B cell (primary cell): ENCODE results near the gene JARID2. TPM values are rescaled to one million over a fixed set of nuclear protein-coding genes. Genes with fewer than 3 reads are reported as not detected.

ENCODE experiments used
- ATAC-seq: fragments of 200-7000 bp; cut with Tn5 transposase; one replicate; pipeline ENCODE4 v1.10.0; 2021; ENCODE audit warnings: low read depth, mild to moderate bottlenecking, moderate number of reproducible peaks, moderate library complexity
- CTCF ChIA-PET: fragments of 350-600 bp; sonication (Branson Sonifier 250); formaldehyde crosslinking; loops from one replicate; lab custom pipeline; 2021; ENCODE audit warnings: antibody characterized with exemption, inconsistent platforms; lab: Charles Lee
- POLR2A ChIA-PET: fragments of 350-600 bp; sonication (Branson Sonifier 250); formaldehyde crosslinking; loops from one replicate; lab custom pipeline; 2021; ENCODE audit warnings: antibody characterized with exemption; lab: Charles Lee
- DNase-seq: peaks from one replicate; pipeline ENCODE4 v3.0.0; 2013
- H2AFZ ChIP-seq: 2 replicates; pipeline ENCODE4 v1.6.1; 2012; ENCODE audit warnings: mild to moderate bottlenecking, low read depth, low read length; ENCODE audit not compliant: insufficient read depth, poor library complexity, severe bottlenecking
- H3K27ac ChIP-seq, 2 donors: 1 replicate in 1 of 2; 2 replicates in 1 of 2; pipeline ENCODE4 v1.5.1; 2012 to 2013; ENCODE audit warnings: low read length in 2 of 2, mild to moderate bottlenecking in 2 of 2, moderate library complexity in 1 of 2
- H3K27me3 ChIP-seq, 4 experiments: fragments of 200-600 bp in 1 of 4; sonication (generic) in 1 of 4; replicated peaks in 1 of 4; 1 replicate in 2 of 4; 2 replicates in 2 of 4; pipeline versions ENCODE4 v1.6.1 to v1.7.0; 2013 to 2016; ENCODE audit warnings: low read length in 3 of 4, mild to moderate bottlenecking in 2 of 4, mixed read lengths in 1 of 4, moderate library complexity in 1 of 4; ENCODE audit not compliant: insufficient read depth in 4 of 4, control insufficient read depth in 3 of 4; ENCODE audit errors: control extremely low read depth in 1 of 4
- H3K36me3 ChIP-seq, 2 experiments: replicated peaks in 1 of 2; 1 replicate in 1 of 2; 2 replicates in 1 of 2; pipeline versions ENCODE4 v1.6.1 to v1.7.1; 2013; ENCODE audit warnings: low read length in 1 of 2; ENCODE audit not compliant: insufficient read depth in 2 of 2, control insufficient read depth in 1 of 2; ENCODE audit errors: control extremely low read depth in 1 of 2, extremely low read depth in 1 of 2
- H3K4me1 ChIP-seq, 2 donors: fragments of 200-600 bp in 1 of 2; sonication (generic) in 1 of 2; 1 replicate in 1 of 2; 2 replicates in 1 of 2; pipeline versions ENCODE4 v1.5.1 to v1.6.1; 2013 to 2017; ENCODE audit warnings: low read length in 2 of 2; ENCODE audit not compliant: control insufficient read depth in 2 of 2, insufficient read depth in 2 of 2
- H3K4me2 ChIP-seq: replicated peaks from 2 replicates; pipeline ENCODE3; 2012; ENCODE audit warnings: mild to moderate bottlenecking, low read depth, low read length; ENCODE audit not compliant: poor library complexity, severe bottlenecking
- H3K4me3 ChIP-seq, 5 experiments: fragments of 200-600 bp in 1 of 5; sonication (generic) in 1 of 5; 1 replicate in 3 of 5; 2 replicates in 2 of 5; pipeline versions ENCODE4 v1.5.1 to v1.7.0; 2011 to 2016; ENCODE audit warnings: low read length in 4 of 5, mild to moderate bottlenecking in 4 of 5, low read depth in 2 of 5, control low read depth in 1 of 5, moderate library complexity in 1 of 5; ENCODE audit not compliant: insufficient read depth in 1 of 5; ENCODE audit errors: control extremely low read depth in 1 of 5, extremely low read depth in 1 of 5
- H3K79me2 ChIP-seq: fragments of 200-600 bp; sonication (generic); one replicate; pipeline ENCODE4 v1.6.0; 2016; ENCODE audit warnings: low read length; ENCODE audit not compliant: control insufficient read depth, insufficient read depth
- H3K9ac ChIP-seq: fragments of 200-600 bp; sonication (generic); 2 replicates; pipeline ENCODE4 v1.6.1; 2017; ENCODE audit warnings: mild to moderate bottlenecking, low read length, moderate library complexity
- H3K9me3 ChIP-seq, 3 donors: one replicate each; pipeline versions ENCODE4 v1.6.1 to v1.7.1; 2013; ENCODE audit warnings: low read length in 2 of 3; ENCODE audit not compliant: control insufficient read depth in 2 of 3, insufficient read depth in 1 of 3; ENCODE audit errors: control extremely low read depth in 1 of 3
- H4K20me1 ChIP-seq: 2 replicates; pipeline ENCODE4 v1.6.0; 2012; ENCODE audit warnings: mild to moderate bottlenecking, low read length; ENCODE audit not compliant: insufficient read depth, control insufficient read depth, poor library complexity, severe bottlenecking
- H3K27ac Mint-ChIP-seq: one replicate; pipeline ENCODE4 v1.8.0; 2021; ENCODE audit warnings: mixed read lengths
- H3K27me3 Mint-ChIP-seq: one replicate; pipeline ENCODE4 v1.8.0; 2021; ENCODE audit warnings: mixed read lengths
- H3K4me1 Mint-ChIP-seq: one replicate; pipeline ENCODE4 v1.8.0; 2021; ENCODE audit warnings: mixed read lengths
- H3K4me3 Mint-ChIP-seq: one replicate; pipeline ENCODE4 v1.8.0; 2021; ENCODE audit warnings: mixed read lengths
- H3K9me3 Mint-ChIP-seq: one replicate; pipeline ENCODE4 v1.8.0; 2022; ENCODE audit warnings: mixed read lengths; ENCODE audit not compliant: insufficient read depth
- CTCF ChIP-seq: fragments of 200-600 bp; IDR thresholded peaks from one replicate; pipeline ENCODE4 v1.8.0; 2022; ENCODE audit warnings: antibody characterized with exemption, mild to moderate bottlenecking
- EZH2 ChIP-seq: IDR thresholded peaks from 2 replicates; pipeline ENCODE4 v1.6.1; 2012; ENCODE audit warnings: borderline replicate concordance, low read depth, mild to moderate bottlenecking, moderate library complexity, low read length; ENCODE audit not compliant: insufficient read depth, poor library complexity, severe bottlenecking
- WGBS: methylation state at CpG from one replicate; pipeline ENCODE4 v1.1.5; 2013; ENCODE audit warnings: missing lambda C conversion rate; ENCODE audit not compliant: insufficient coverage; 5-methylcytosine and 5-hydroxymethylcytosine counted together
- intact Hi-C: fragments of 100-400 bp; cut with micrococcal nuclease; formaldehyde crosslinking; loops from one replicate; pipeline ENCODE4 v1.10.0; 2022
- polyA plus RNA-seq: library from polyadenylated mRNA; depleted of rRNA; stranded (reverse); fragments of >200 nt; gene quantifications from 2 replicates; pipeline ENCODE4 v1.2.3, GENCODE V29; 2012
- total RNA-seq, 2 donors: library from RNA; stranded (reverse); fragments of 120-200 nt in 1 of 2; gene quantifications; 1 replicate in 1 of 2; 2 replicates in 1 of 2; pipeline versions ENCODE4 v1.2.3 to v1.2.4, GENCODE V29; 2013 to 2022

The JARID2 gene
- total and polyA plus RNA-seq, 2 donors (not counting 1 experiment from before 2014, with no cell fraction given), result 11.0 to 58.1 TPM

- peaks cover 51 to 65% of the 10 kb centered on the region in 2 donors for H3K4me1 ChIP-seq
- no peaks in the 10 kb centered on the region for H3K27me3 Mint-ChIP-seq
Measured at GRCh38 chr6:15363523-15364400, 117.9 kb downstream of the JARID2 start.

More at GRCh38 chr6:15363523-15364400, 117.9 kb downstream of the JARID2 start:
- Histone ChIP-seq H3K36me3 (peaks cover 3 to 8% of the 10 kb centered on the region in 2 experiments), H3K27ac (no peak overlapping the region), H4K20me1 (peaks cover 87% of the 10 kb centered on the region), H3K79me2 (peaks cover 99% of the 10 kb centered on the region), H3K27me3 (no peaks in the 10 kb centered on the region), H3K4me3 (no peak overlapping the region), H2AFZ (no peak overlapping the region), H3K4me2 (peak overlapping the region; percentile 53), H3K9ac (peak overlapping the region; percentile 2), H3K9me3 (no peaks in the 10 kb centered on the region)
- DNase-seq (peak; percentile 56), ATAC-seq (peak; percentile 58)
- H3K9me3 Mint-ChIP-seq, result no peaks in the 10 kb centered on the region
- no peak for TF ChIP-seq CTCF
- no peak for TF ChIP-seq EZH2
- intact Hi-C loops, result loop anchor here (5.0 kb wide), 1 partner anchor 39 kb away; no protein-coding TSS in a partner anchor
- no peak overlapping the region for H3K27ac Mint-ChIP-seq
- H3K4me1 Mint-ChIP-seq, result peaks cover 29% of the 10 kb centered on the region
- ChIA-PET POLR2A (no interaction called here), CTCF (no interaction called here)
- 54% methylated on average over 2 of the region's 9 CpGs for WGBS
- no peak overlapping the region for H3K4me3 Mint-ChIP-seq
